Smooth muscle cell (in vitro differentiated cells): ENCODE data around the gene ABLIM3. TPM values are rescaled to one million over a fixed set of nuclear protein-coding genes. Genes with fewer than 3 reads are reported as not detected.

Source experiments
- DNase-seq: peaks from one replicate; lab custom pipeline; 2025; ENCODE audit not compliant: unreplicated experiment; lab: John Stamatoyannopoulos, UW
- H2AFZ ChIP-seq: fragments of 200-600 bp; sonication (generic); 2 replicates; pipeline ENCODE4 v1.6.0; 2016; ENCODE audit warnings: antibody characterized with exemption, low read depth, mild to moderate bottlenecking
- H3F3A ChIP-seq: fragments of 200-600 bp; sonication (generic); 2 replicates; pipeline ENCODE4 v1.6.0; 2017; ENCODE audit warnings: antibody characterized with exemption, low read depth
- H3K27ac ChIP-seq: fragments of 200-600 bp; sonication (generic); 2 replicates; pipeline ENCODE4 v1.5.1; 2016; ENCODE audit warnings: low read depth, mild to moderate bottlenecking
- H3K27me3 ChIP-seq: fragments of 200-600 bp; sonication (generic); 2 replicates; pipeline ENCODE4 v1.6.1; 2016; ENCODE audit warnings: low read depth, mild to moderate bottlenecking
- H3K36me3 ChIP-seq: fragments of 200-600 bp; sonication (generic); 2 replicates; pipeline ENCODE4 v1.5.1; 2016; ENCODE audit warnings: low read depth
- H3K4me1 ChIP-seq: fragments of 200-600 bp; sonication (generic); 2 replicates; pipeline ENCODE4 v1.5.1; 2016; ENCODE audit warnings: low read depth
- H3K4me2 ChIP-seq: fragments of 200-600 bp; sonication (generic); 2 replicates; pipeline ENCODE4 v1.6.0; 2016; ENCODE audit warnings: mild to moderate bottlenecking
- H3K4me3 ChIP-seq: fragments of 200-600 bp; sonication (generic); 2 replicates; pipeline ENCODE4 v1.5.1; 2016; ENCODE audit warnings: mild to moderate bottlenecking
- H3K79me2 ChIP-seq: fragments of 200-600 bp; sonication (generic); 2 replicates; pipeline ENCODE4 v1.6.0; 2016; ENCODE audit warnings: low read depth, mild to moderate bottlenecking
- H3K9ac ChIP-seq: fragments of 200-600 bp; sonication (generic); 2 replicates; pipeline ENCODE4 v1.6.0; 2016; ENCODE audit warnings: low read depth
- H3K9me3 ChIP-seq: fragments of 200-600 bp; sonication (generic); replicated peaks from 2 replicates; pipeline ENCODE4 v1.5.1; 2016; ENCODE audit warnings: low read depth
- H4K20me1 ChIP-seq: fragments of 200-600 bp; sonication (generic); 2 replicates; pipeline ENCODE4 v1.6.0; 2016; ENCODE audit warnings: low read depth
- WGBS: methylation state at CpG from one replicate; pipeline ENCODE4 v1.1.7; 2016; ENCODE audit warnings: low lambda C conversion rate; 5-methylcytosine and 5-hydroxymethylcytosine counted together
- polyA plus RNA-seq: library from polyadenylated mRNA; unstranded; fragments of >200 nt; fragmentation: Nextera tagmentation; extraction: Ambion mirVana; gene quantifications from 2 replicates; pipeline ENCODE4 v1.2.1, GENCODE V29; 2016
- total RNA-seq: library from RNA; depleted of rRNA; stranded (reverse); fragments of >200 nt; gene quantifications from 2 replicates; pipeline ENCODE4 v1.2.3, GENCODE V29; 2014
- TF ChIP-seq, protein P1 (sequence below): fragments of 200-600 bp; sonication (generic); IDR thresholded peaks from 2 replicates; pipeline ENCODE4 v1.5.1; 2017; ENCODE audit warnings: borderline replicate concordance, mild to moderate bottlenecking, antibody characterized with exemption; ENCODE audit not compliant: insufficient read depth, poor library complexity, severe bottlenecking

ABLIM3 gene
- total and polyA plus RNA-seq, 2 experiments from 2014 or later: 2.6 to 6.8 TPM

DNA sequence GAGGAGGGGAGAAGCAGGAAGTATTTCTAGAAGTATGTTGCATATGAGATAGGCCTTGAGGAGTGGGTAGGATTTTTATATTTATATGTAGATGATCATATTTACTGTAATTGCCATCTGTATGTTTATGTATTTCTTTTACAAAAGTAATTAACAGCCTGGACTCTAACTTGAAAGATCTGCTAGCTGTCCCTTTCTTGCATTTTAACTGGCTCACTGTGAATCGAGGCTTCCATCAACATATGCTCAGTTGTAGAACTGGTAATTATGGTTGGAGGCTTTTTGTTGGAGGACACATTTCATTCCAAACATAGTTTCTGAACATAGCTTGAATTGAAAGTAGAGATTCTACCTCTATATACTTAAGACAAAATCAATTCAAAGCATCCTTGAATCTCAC lies 23.4 kb downstream of the ABLIM3 start:
- Histone ChIP-seq H3F3A (no peaks in the 10 kb centered on the region), H3K9ac (no peak overlapping the region), H3K36me3 (no peaks in the 10 kb centered on the region), H3K79me2 (no peaks in the 10 kb centered on the region), H3K4me2 (no peak overlapping the region), H3K9me3 (no peaks in the 10 kb centered on the region), H2AFZ (no peak overlapping the region), H3K27ac (no peak overlapping the region), H3K4me3 (no peak overlapping the region), H4K20me1 (no peaks in the 10 kb centered on the region), H3K27me3 (no peaks in the 10 kb centered on the region), H3K4me1 (no peaks in the 10 kb centered on the region)
- no peak for DNase-seq
- 93% methylated on average over 1 of the region's 1 CpG for WGBS
- TF ChIP-seq, protein P1, sequence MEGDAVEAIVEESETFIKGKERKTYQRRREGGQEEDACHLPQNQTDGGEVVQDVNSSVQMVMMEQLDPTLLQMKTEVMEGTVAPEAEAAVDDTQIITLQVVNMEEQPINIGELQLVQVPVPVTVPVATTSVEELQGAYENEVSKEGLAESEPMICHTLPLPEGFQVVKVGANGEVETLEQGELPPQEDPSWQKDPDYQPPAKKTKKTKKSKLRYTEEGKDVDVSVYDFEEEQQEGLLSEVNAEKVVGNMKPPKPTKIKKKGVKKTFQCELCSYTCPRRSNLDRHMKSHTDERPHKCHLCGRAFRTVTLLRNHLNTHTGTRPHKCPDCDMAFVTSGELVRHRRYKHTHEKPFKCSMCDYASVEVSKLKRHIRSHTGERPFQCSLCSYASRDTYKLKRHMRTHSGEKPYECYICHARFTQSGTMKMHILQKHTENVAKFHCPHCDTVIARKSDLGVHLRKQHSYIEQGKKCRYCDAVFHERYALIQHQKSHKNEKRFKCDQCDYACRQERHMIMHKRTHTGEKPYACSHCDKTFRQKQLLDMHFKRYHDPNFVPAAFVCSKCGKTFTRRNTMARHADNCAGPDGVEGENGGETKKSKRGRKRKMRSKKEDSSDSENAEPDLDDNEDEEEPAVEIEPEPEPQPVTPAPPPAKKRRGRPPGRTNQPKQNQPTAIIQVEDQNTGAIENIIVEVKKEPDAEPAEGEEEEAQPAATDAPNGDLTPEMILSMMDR: no peak

DNA sequence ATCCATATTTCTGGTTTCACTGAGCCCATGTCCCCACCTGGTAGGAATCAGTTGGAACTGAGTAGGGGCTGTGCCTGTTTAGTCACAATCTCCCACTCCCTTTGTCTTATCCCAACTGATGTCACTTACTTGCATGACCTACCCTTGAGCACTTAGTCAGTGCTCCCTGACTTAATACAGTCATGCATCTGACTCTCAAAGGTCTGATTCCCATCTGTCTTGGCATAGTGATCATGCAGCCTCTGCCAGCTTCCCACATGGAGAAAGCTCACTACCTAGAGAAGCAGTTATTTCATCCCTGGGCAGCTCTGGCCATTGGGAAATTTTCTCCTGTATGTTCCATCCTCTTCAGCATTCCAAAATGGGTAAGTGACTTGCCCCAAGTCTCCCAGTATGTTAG lies 24.8 kb downstream of the ABLIM3 start:
- Histone ChIP-seq H3K4me1 (no peaks in the 10 kb centered on the region), H3K27ac (no peak overlapping the region), H3K36me3 (no peaks in the 10 kb centered on the region), H3K9me3 (no peaks in the 10 kb centered on the region), H3K4me3 (no peak overlapping the region), H3K4me2 (no peak overlapping the region), H3K79me2 (no peaks in the 10 kb centered on the region), H3K9ac (no peak overlapping the region), H3F3A (no peaks in the 10 kb centered on the region), H4K20me1 (no peaks in the 10 kb centered on the region), H3K27me3 (no peaks in the 10 kb centered on the region), H2AFZ (no peak overlapping the region)
- TF ChIP-seq, protein P1: no peak
- no peak for DNase-seq

DNA sequence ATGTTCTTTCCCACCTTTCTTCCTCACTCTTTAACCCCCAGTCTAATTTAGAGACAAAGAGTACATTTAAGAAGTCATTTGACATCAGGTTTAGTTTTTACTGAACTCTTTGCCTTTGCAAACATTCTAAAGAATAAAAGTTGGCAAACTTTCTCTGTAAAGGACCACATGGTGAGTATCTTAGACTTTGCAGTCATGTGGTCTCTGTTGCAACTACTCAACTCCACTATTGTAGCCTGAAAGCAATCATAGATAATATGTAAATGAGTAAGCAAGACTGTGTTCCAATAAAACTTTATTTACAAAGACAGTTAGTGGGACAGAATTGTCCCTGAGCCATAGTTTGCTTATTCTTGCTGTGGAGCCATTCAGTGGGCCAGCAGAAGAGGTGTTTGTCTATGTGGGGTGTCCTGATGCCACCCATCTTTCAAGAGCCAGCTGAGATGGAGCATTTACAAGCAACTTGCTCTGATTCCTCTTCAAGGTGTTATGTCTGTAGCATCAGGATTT lies 25.4 kb downstream of the ABLIM3 start:
- Histone ChIP-seq H3K9me3 (no peaks in the 10 kb centered on the region), H3K9ac (no peak overlapping the region), H4K20me1 (no peaks in the 10 kb centered on the region), H3K27me3 (no peaks in the 10 kb centered on the region), H3K79me2 (no peaks in the 10 kb centered on the region), H3F3A (no peaks in the 10 kb centered on the region), H3K4me1 (no peaks in the 10 kb centered on the region), H2AFZ (no peak overlapping the region), H3K4me2 (no peak overlapping the region), H3K4me3 (no peak overlapping the region), H3K36me3 (no peaks in the 10 kb centered on the region), H3K27ac (no peak overlapping the region)
- TF ChIP-seq, protein P1: no peak
- DNase-seq: no peak

DNA sequence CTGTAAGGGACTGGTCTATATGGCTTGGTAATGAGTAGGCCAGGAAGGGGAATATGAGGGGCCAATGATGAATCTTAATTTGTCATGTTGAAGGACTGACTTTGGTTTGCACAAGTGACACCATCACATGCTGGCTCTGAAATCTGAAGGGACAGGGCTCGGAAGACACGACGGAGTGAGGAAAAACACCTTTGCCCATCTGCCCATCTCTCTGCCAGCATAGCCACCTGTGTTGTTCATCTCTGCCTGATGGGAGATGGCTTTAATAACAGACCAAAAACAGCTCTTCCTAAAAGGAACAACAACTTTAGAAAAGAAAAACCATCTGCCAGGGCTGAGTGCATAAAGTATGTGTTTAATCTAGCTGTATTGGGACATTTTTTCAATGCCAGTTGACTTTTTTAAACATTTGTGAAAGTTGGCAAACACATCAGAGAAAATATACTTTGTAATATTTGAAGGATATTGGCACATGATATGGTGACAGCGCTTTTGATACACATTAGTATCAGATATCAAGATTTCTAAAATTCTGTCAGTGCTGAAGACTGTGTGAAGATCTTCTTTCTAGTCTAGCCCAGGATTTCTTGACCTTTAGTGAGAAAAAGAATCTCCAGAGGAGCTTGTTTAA lies 27.1 kb downstream of the ABLIM3 start:
- WGBS: 93% methylated on average over 4 of the region's 4 CpGs
- DNase-seq: no peak
- TF ChIP-seq, protein P1: no peak
- Histone ChIP-seq H3K9me3 (no peaks in the 10 kb centered on the region), H3K27me3 (no peaks in the 10 kb centered on the region), H3K79me2 (no peaks in the 10 kb centered on the region), H3K27ac (no peak overlapping the region), H3K4me3 (no peak overlapping the region), H3K4me1 (no peaks in the 10 kb centered on the region), H2AFZ (no peak overlapping the region), H4K20me1 (no peaks in the 10 kb centered on the region), H3K9ac (no peak overlapping the region), H3K36me3 (no peaks in the 10 kb centered on the region), H3K4me2 (no peak overlapping the region), H3F3A (no peaks in the 10 kb centered on the region)
